GM23338 (cell line): ENCODE measurements around the gene MLF2. TPM values are rescaled to one million over a fixed set of nuclear protein-coding genes. Genes with fewer than 3 reads are reported as not detected.
A peak's percentile ranks its signal among the peaks of the same experiment; 100 is the strongest.

Experiments used
- ATAC-seq: fragments of 200-7000 bp; cut with Tn5 transposase; 3 replicates; pipeline ENCODE4 v1.9.1; 2020
- DNase-seq: peaks from one replicate; pipeline ENCODE4 v3.0.0-alpha.2; 2015; ENCODE audit warnings: low spot score
- H2AFZ ChIP-seq: fragments of 200-600 bp; sonication (generic); 2 replicates; pipeline ENCODE4 v1.8.0; 2016; ENCODE audit warnings: antibody characterized with exemption, mild to moderate bottlenecking, moderate library complexity
- H3F3A ChIP-seq: fragments of 200-600 bp; sonication (generic); replicated peaks from 2 replicates; pipeline ENCODE4 v1.8.0; 2017; ENCODE audit warnings: antibody characterized with exemption, mixed run types, low read depth
- H3K27ac ChIP-seq: fragments of 200-600 bp; sonication (generic); 2 replicates; pipeline ENCODE4 v1.6.1; 2016; ENCODE audit warnings: low read depth
- H3K27me3 ChIP-seq: fragments of 200-600 bp; sonication (generic); 2 replicates; pipeline ENCODE4 v1.8.0; 2016; ENCODE audit warnings: mild to moderate bottlenecking, mixed run types, moderate library complexity; ENCODE audit not compliant: insufficient read depth
- H3K36me3 ChIP-seq: fragments of 200-600 bp; sonication (generic); 2 replicates; pipeline ENCODE4 v1.8.0; 2016; ENCODE audit warnings: mild to moderate bottlenecking; ENCODE audit not compliant: insufficient read depth
- H3K4me1 ChIP-seq: fragments of 200-600 bp; sonication (generic); 2 replicates; pipeline ENCODE4 v1.8.0; 2016; ENCODE audit warnings: mild to moderate bottlenecking, moderate library complexity; ENCODE audit not compliant: insufficient read depth
- H3K4me2 ChIP-seq: fragments of 200-600 bp; sonication (generic); 2 replicates; pipeline ENCODE4 v1.7.1; 2017; ENCODE audit warnings: mixed run types
- H3K4me3 ChIP-seq: fragments of 200-600 bp; sonication (generic); 2 replicates; pipeline ENCODE4 v1.6.1; 2016; ENCODE audit warnings: mixed run types
- H3K79me2 ChIP-seq: fragments of 200-600 bp; sonication (generic); replicated peaks from 2 replicates; pipeline ENCODE4 v1.8.0; 2017; ENCODE audit warnings: mild to moderate bottlenecking; ENCODE audit not compliant: insufficient read depth
- H3K9me2 ChIP-seq: fragments of 200-600 bp; sonication (generic); 2 replicates; pipeline ENCODE4 v1.8.0; 2017; ENCODE audit not compliant: insufficient read depth
- H4K20me1 ChIP-seq: fragments of 200-600 bp; sonication (generic); replicated peaks from 2 replicates; pipeline ENCODE4 v1.8.0; 2017; ENCODE audit warnings: mild to moderate bottlenecking; ENCODE audit not compliant: insufficient read depth
- H3K27ac Mint-ChIP-seq: 2 replicates; pipeline ENCODE4 v1.8.0; 2020; ENCODE audit warnings: inconsistent platforms, mild to moderate bottlenecking, moderate library complexity, mixed read lengths
- H3K27me3 Mint-ChIP-seq: 3 replicates; pipeline ENCODE4 v1.8.0; 2022; ENCODE audit warnings: low read depth, mild to moderate bottlenecking, moderate library complexity, mixed read lengths, inconsistent platforms; ENCODE audit not compliant: insufficient read depth, poor library complexity
- H3K36me3 Mint-ChIP-seq: 3 replicates; pipeline ENCODE4 v1.8.0; 2021; ENCODE audit warnings: low read depth, mild to moderate bottlenecking, inconsistent platforms, moderate library complexity, mixed read lengths
- H3K4me1 Mint-ChIP-seq: 3 replicates; pipeline ENCODE4 v1.8.0; 2020; ENCODE audit warnings: mild to moderate bottlenecking, inconsistent platforms, mixed read lengths
- H3K4me3 Mint-ChIP-seq: 3 replicates; pipeline ENCODE4 v1.8.0; 2021; ENCODE audit warnings: moderate library complexity, mild to moderate bottlenecking, inconsistent platforms, mixed read lengths
- H3K9me3 Mint-ChIP-seq: 3 replicates; pipeline ENCODE4 v1.8.0; 2020; ENCODE audit warnings: moderate library complexity, mild to moderate bottlenecking, inconsistent platforms, mixed read lengths
- CREB1 ChIP-seq: fragments of 250-450 bp; sonication (Bioruptor Pico); IDR thresholded peaks from 2 replicates; pipeline ENCODE4 v1.5.0; 2020; ENCODE audit warnings: low read depth, mild to moderate bottlenecking, moderate library complexity
- CTCF ChIP-seq, 2 experiments: fragments of 200-600 bp in 1 of 2; sonication (generic) in 1 of 2; conservative IDR thresholded peaks; 2 replicates each; pipeline versions ENCODE4 v1.5.1 to v1.6.1; 2016 to 2017; ENCODE audit warnings: antibody characterized with exemption in 2 of 2, low read depth in 2 of 2, mild to moderate bottlenecking in 2 of 2, moderate library complexity in 1 of 2
- ETS1 ChIP-seq: IDR thresholded peaks from 2 replicates; pipeline ENCODE4 v1.6.1; 2016; ENCODE audit warnings: antibody characterized with exemption
- EZH2 ChIP-seq: fragments of 200-600 bp; sonication (generic); IDR thresholded peaks from one replicate; pipeline ENCODE4 v1.8.0; 2017; ENCODE audit warnings: antibody characterized with exemption, mild to moderate bottlenecking, low read depth; ENCODE audit not compliant: unreplicated experiment
- EZH2phosphoT487 ChIP-seq: fragments of 200-600 bp; sonication (generic); IDR thresholded peaks from one replicate; pipeline ENCODE4 v1.8.1; 2018; ENCODE audit warnings: antibody characterized with exemption; ENCODE audit not compliant: unreplicated experiment
- JUNB ChIP-seq: IDR thresholded peaks from one replicate; pipeline ENCODE4 v1.6.1; 2016; ENCODE audit warnings: antibody characterized with exemption; ENCODE audit not compliant: unreplicated experiment
- NANOG ChIP-seq: IDR thresholded peaks from 2 replicates; pipeline ENCODE4 v1.6.1; 2016; ENCODE audit warnings: antibody characterized with exemption, borderline replicate concordance
- POLR2AphosphoS5 ChIP-seq: IDR thresholded peaks from 2 replicates; pipeline ENCODE4 v1.6.1; 2016; ENCODE audit warnings: antibody characterized with exemption, low read depth
- REST ChIP-seq: IDR thresholded peaks from one replicate; pipeline ENCODE4 v1.6.1; 2018; ENCODE audit warnings: antibody characterized with exemption; ENCODE audit not compliant: unreplicated experiment
- STAT1 ChIP-seq: IDR thresholded peaks from one replicate; pipeline ENCODE4 v1.6.1; 2016; ENCODE audit warnings: antibody characterized with exemption; ENCODE audit not compliant: unreplicated experiment
- ZNF114 ChIP-seq: fragments of 250-450 bp; sonication (Bioruptor Pico); IDR thresholded peaks from 2 replicates; pipeline ENCODE4 v1.5.0; 2020; ENCODE audit warnings: mild to moderate bottlenecking, moderate library complexity
- ZNF331 ChIP-seq: fragments of 250-450 bp; sonication (Bioruptor Pico); IDR thresholded peaks from 2 replicates; pipeline ENCODE4 v1.5.0; 2020; ENCODE audit warnings: low read depth, mild to moderate bottlenecking, moderate library complexity
- ZNF462 ChIP-seq: fragments of 250-450 bp; sonication (Bioruptor Pico); IDR thresholded peaks from 2 replicates; pipeline ENCODE4 v1.5.0; 2020; ENCODE audit warnings: mild to moderate bottlenecking, moderate library complexity
- polyA plus RNA-seq: library from polyadenylated mRNA; unstranded; fragments of >200 nt; fragmentation: Nextera tagmentation; extraction: Ambion mirVana; gene quantifications from 2 replicates; pipeline ENCODE4 v1.2.1, GENCODE V29; 2016
- total RNA-seq: library from RNA; depleted of rRNA; stranded (reverse); fragments of >200 nt; shearing (Covaris generic); gene quantifications from 2 replicates; pipeline ENCODE4 v1.2.3, GENCODE V29; 2014

Gene MLF2
- total and polyA plus RNA-seq, 2 experiments from 2014 or later: 280 to 289 TPM

DNA sequence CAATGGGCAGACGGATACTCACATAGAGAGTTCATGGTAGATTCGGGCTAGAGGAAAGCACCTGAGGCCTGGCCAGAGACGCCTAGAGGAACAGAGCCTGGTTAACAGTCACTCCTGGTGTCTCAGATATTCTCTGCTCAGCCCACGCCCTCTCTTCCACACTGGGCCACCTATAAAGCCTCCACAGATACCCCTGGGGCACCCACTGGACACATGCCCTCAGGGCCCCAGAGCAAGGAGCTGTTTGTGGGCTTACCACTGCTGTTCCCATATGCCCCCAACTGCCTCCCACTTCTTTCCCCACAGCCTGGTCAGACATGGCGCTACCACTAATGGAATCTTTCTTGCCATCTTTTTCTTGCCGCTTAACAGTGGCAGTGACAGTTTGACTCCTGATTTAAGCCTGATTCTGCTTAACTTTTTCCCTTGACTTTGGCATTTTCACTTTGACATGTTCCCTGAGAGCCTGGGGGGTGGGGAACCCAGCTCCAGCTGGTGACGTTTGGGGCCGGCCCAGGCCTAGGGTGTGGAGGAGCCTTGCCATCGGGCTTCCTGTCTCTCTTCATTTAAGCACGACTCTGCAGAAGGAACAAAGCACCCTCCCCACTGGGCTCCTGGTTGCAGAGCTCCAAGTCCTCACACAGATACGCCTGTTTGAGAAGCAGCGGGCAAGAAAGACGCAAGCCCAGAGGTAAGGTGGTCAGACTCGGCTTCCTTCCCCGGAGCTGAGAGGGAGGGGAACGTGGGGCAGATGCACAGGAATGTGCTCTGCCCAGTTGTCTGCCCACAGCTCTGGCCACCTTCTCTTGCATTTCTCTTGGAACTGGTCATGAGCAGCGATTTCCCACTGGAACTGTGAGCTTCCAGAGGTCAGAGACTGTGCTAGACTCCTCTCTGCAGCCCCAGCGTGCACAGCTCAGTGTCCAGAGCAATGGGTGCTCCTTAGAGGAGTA lies 36.3 kb upstream of the MLF2 start, which contains the start of gene CD4:
Gene CD4 (plus strand): TSS at position 557 of the 953 bp plus-strand sequence. CDS start 10,611 bp downstream, outside the sequence.
- H3K27me3 Mint-ChIP-seq: peaks cover 12% of the 10 kb centered on the region
- no peaks in the 10 kb centered on the region for H3K27me3 ChIP-seq
- no peaks in the 10 kb centered on the region; the same call in 2 of the 3 replicates for H3K36me3 Mint-ChIP-seq
- no peaks in the 10 kb centered on the region for H3K36me3 ChIP-seq
- H3K79me2 ChIP-seq: no peaks in the 10 kb centered on the region
- DNase-seq: peak; percentile 53
- ATAC-seq: peak; percentile 50
- H3K9me2 ChIP-seq: no peaks in the 10 kb centered on the region
- H3K27ac ChIP-seq: no peak within 1 kb of the TSS
- no peaks in the 10 kb centered on the region for H3K9me3 Mint-ChIP-seq
- peak within 1 kb of the TSS; percentile 97 for H2AFZ ChIP-seq
- H3K4me3 ChIP-seq: 0 out of 2 replicates have a peak within 1 kb of the TSS, but pooled peaks have one; percentile 26
- peak within 1 kb of the TSS; percentile 55; the same call in 1 of the 2 replicates for H3K4me2 ChIP-seq
- no peak within 1 kb of the TSS; the same call in 2 of the 3 replicates for H3K4me3 Mint-ChIP-seq
- TF ChIP-seq ZNF114 (CRISPR knock-in tag): no peak
- TF ChIP-seq NANOG: no peak
- no peak for TF ChIP-seq EZH2
- TF ChIP-seq CREB1 (CRISPR knock-in tag): no peak
- TF ChIP-seq POLR2AphosphoS5: no peak
- TF ChIP-seq ETS1: no peak
- no peak for TF ChIP-seq CTCF (conservative IDR thresholded peaks at IDR 0.05; ENCODE audit: low read depth in 2 of 2)
- TF ChIP-seq EZH2phosphoT487: no peak
- TF ChIP-seq STAT1: no peak
- no peak for TF ChIP-seq ZNF462 (CRISPR knock-in tag)
- TF ChIP-seq JUNB: no peak
- TF ChIP-seq REST: no peak
- no peak for TF ChIP-seq ZNF331
- H3F3A ChIP-seq: no peaks in the 10 kb centered on the region
- no peak within 1 kb of the TSS for H3K27ac Mint-ChIP-seq
- H4K20me1 ChIP-seq: no peaks in the 10 kb centered on the region
- H3K4me1 Mint-ChIP-seq: peaks cover 29% of the 10 kb centered on the region
- peaks cover 22% of the 10 kb centered on the region for H3K4me1 ChIP-seq
